HepG2 (cell line): Measurements from ENCODE around the gene SLC25A22. TPM values are rescaled to one million over a fixed set of nuclear protein-coding genes. Genes with fewer than 3 reads are reported as not detected.

ENCODE experiments used
- AHR ChIP-seq: IDR thresholded peaks from 2 replicates; pipeline ENCODE4 v1.6.1; 2018; ENCODE audit warnings: missing genetic modification reagents, missing compliant biosample characterization
- CAMTA2 ChIP-seq: sonication (generic); formaldehyde crosslinking; IDR thresholded peaks from 2 replicates; pipeline ENCODE4 v1.4.0; 2020; ENCODE audit warnings: mild to moderate bottlenecking, missing genetic modification reagents, borderline replicate concordance
- CC2D1A ChIP-seq: sonication (generic); formaldehyde crosslinking; IDR thresholded peaks from 2 replicates; pipeline ENCODE4 v1.8.1; 2023; ENCODE audit warnings: mild to moderate bottlenecking, missing genetic modification reagents
- FOXO1 ChIP-seq: sonication (generic); formaldehyde crosslinking; IDR thresholded peaks from 2 replicates; pipeline ENCODE4 v1.4.0; 2020; ENCODE audit warnings: missing genetic modification reagents
- FOXP1 ChIP-seq, 2 experiments: fragments of 450-650 bp in 1 of 2; IDR thresholded peaks; 2 replicates each; pipeline ENCODE4 v1.6.1; 2017 to 2018; ENCODE audit warnings: antibody characterized with exemption in 1 of 2
- GATAD2A ChIP-seq: IDR thresholded peaks from 2 replicates; pipeline ENCODE4 v1.6.1; 2016
- GPN1 ChIP-seq: sonication (generic); formaldehyde crosslinking; IDR thresholded peaks from 2 replicates; pipeline ENCODE4 v1.5.1; 2020; ENCODE audit warnings: missing genetic modification reagents, borderline replicate concordance
- JUN ChIP-seq: sonication (generic); formaldehyde crosslinking; IDR thresholded peaks from 2 replicates; pipeline ENCODE4 v1.4.0; 2020; ENCODE audit warnings: mild to moderate bottlenecking, missing genetic modification reagents
- MED1 ChIP-seq: sonication (generic); formaldehyde crosslinking; IDR thresholded peaks from 2 replicates; pipeline ENCODE4 v1.4.0; 2020; ENCODE audit warnings: missing genetic modification reagents
- NCOR1 ChIP-seq: fragments of 200-600 bp; sonication (generic); IDR thresholded peaks from 2 replicates; pipeline ENCODE4 v1.7.0; 2017; ENCODE audit warnings: antibody characterized with exemption, low read length, borderline replicate concordance
- RXRB ChIP-seq: IDR thresholded peaks from 2 replicates; pipeline ENCODE4 v1.6.1; 2016; ENCODE audit warnings: borderline replicate concordance, missing genetic modification reagents, missing compliant biosample characterization
- SMARCC2 ChIP-seq: fragments of 450-650 bp; IDR thresholded peaks from 2 replicates; pipeline ENCODE4 v1.6.1; 2017; ENCODE audit warnings: antibody characterized with exemption, mild to moderate bottlenecking
- ZKSCAN8 ChIP-seq: IDR thresholded peaks from 2 replicates; pipeline ENCODE4 v1.6.1; 2016; ENCODE audit warnings: borderline replicate concordance, missing genetic modification reagents, missing compliant biosample characterization
- ZNF660 ChIP-seq: sonication (generic); formaldehyde crosslinking; IDR thresholded peaks from 2 replicates; pipeline ENCODE4 v1.5.1; 2020; ENCODE audit warnings: mild to moderate bottlenecking, low read depth, missing genetic modification reagents, borderline replicate concordance
- polyA plus RNA-seq, 8 experiments: library from polyadenylated mRNA; depleted of rRNA in 3 of 8; stranded (reverse) in 7 of 8; unstranded in 1 of 8; fragments of >200 nt; fragmentation: Illumina TruSeq in 4 of 8; extraction: Trizol in 4 of 8; gene quantifications; 2 replicates each; pipeline versions ENCODE4 v1.2.1 to v1.2.3, GENCODE V29; 2011 to 2016; ENCODE audit warnings: low read depth in 4 of 8, missing spikeins in 1 of 8, mixed read lengths in 1 of 8; ENCODE audit not compliant: insufficient read depth in 1 of 8
- total RNA-seq, 5 experiments: library from RNA; depleted of rRNA; stranded (reverse); fragments of >200 nt; fragmentation: Illumina TruSeq; extraction: Trizol; gene quantifications; 2 replicates each; pipeline ENCODE4 v1.2.3, GENCODE V29; 2016; ENCODE audit warnings: low read depth in 1 of 5
- TF ChIP-seq, protein P1 (sequence below): sonication (generic); formaldehyde crosslinking; IDR thresholded peaks from 2 replicates; pipeline ENCODE4 v1.9.0; 2021; ENCODE audit warnings: mild to moderate bottlenecking, missing genetic modification reagents
- TF ChIP-seq, protein P2 (sequence below): sonication (generic); formaldehyde crosslinking; IDR thresholded peaks from 2 replicates; pipeline ENCODE4 v1.4.0; 2020; ENCODE audit warnings: mild to moderate bottlenecking, missing genetic modification reagents
- TF ChIP-seq, protein P3 (sequence below): sonication (generic); formaldehyde crosslinking; IDR thresholded peaks from 2 replicates; pipeline ENCODE4 v1.4.0; 2020; ENCODE audit warnings: missing genetic modification reagents
- TF ChIP-seq, protein P4 (sequence below): sonication (generic); formaldehyde crosslinking; IDR thresholded peaks from 2 replicates; pipeline ENCODE4 v1.9.0; 2021; ENCODE audit warnings: missing genetic modification reagents, borderline replicate concordance

The SLC25A22 gene
- total and polyA plus RNA-seq, 2 of the 13 experiments (the other 11 are each of a cell fraction or from before 2014, with no cell fraction given), result 12.4 to 19.2 TPM

DNA sequence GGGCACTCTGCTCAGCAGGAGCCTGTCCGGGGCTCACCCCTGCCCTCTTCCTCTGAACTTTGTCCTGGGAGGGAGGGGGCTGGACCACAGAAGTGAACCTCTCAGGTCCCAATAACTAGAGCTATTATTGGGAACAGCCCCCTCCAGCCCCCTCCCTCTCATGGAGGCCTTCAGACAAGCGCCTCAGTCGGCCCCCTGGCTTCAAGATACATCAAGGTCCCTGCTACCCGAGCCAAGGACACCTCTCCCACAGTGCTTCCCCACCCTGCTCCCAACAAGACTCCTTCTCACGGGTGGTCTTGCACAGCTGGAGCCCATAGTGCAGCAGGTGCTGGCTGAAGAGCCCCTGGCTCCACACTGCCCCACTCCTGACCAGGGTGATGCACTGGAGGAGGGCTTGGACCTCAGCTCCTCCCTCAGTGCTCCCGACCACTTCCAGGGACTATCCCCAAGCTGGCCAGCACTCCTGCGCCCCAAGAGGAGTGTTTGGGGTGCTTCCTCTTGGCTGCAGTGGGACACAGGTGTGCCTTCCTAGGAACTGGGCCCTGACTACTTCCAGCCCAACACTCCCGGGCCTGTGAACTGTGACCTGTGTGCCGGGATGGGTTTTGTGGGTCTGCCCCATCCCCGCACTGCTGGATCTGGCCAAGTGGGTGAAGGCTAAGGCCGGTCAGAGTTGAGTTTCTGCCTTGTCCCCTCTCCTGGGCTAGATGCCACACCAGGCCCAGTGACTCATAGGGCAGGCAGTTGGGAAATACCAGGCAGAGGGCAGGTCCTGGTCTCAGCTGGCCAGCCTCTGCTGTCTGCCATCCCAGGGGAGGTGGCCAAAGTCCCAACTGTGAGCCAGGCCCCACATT, 22.8 kb upstream of the SLC25A22 start (continued):
- TF ChIP-seq, protein P1, sequence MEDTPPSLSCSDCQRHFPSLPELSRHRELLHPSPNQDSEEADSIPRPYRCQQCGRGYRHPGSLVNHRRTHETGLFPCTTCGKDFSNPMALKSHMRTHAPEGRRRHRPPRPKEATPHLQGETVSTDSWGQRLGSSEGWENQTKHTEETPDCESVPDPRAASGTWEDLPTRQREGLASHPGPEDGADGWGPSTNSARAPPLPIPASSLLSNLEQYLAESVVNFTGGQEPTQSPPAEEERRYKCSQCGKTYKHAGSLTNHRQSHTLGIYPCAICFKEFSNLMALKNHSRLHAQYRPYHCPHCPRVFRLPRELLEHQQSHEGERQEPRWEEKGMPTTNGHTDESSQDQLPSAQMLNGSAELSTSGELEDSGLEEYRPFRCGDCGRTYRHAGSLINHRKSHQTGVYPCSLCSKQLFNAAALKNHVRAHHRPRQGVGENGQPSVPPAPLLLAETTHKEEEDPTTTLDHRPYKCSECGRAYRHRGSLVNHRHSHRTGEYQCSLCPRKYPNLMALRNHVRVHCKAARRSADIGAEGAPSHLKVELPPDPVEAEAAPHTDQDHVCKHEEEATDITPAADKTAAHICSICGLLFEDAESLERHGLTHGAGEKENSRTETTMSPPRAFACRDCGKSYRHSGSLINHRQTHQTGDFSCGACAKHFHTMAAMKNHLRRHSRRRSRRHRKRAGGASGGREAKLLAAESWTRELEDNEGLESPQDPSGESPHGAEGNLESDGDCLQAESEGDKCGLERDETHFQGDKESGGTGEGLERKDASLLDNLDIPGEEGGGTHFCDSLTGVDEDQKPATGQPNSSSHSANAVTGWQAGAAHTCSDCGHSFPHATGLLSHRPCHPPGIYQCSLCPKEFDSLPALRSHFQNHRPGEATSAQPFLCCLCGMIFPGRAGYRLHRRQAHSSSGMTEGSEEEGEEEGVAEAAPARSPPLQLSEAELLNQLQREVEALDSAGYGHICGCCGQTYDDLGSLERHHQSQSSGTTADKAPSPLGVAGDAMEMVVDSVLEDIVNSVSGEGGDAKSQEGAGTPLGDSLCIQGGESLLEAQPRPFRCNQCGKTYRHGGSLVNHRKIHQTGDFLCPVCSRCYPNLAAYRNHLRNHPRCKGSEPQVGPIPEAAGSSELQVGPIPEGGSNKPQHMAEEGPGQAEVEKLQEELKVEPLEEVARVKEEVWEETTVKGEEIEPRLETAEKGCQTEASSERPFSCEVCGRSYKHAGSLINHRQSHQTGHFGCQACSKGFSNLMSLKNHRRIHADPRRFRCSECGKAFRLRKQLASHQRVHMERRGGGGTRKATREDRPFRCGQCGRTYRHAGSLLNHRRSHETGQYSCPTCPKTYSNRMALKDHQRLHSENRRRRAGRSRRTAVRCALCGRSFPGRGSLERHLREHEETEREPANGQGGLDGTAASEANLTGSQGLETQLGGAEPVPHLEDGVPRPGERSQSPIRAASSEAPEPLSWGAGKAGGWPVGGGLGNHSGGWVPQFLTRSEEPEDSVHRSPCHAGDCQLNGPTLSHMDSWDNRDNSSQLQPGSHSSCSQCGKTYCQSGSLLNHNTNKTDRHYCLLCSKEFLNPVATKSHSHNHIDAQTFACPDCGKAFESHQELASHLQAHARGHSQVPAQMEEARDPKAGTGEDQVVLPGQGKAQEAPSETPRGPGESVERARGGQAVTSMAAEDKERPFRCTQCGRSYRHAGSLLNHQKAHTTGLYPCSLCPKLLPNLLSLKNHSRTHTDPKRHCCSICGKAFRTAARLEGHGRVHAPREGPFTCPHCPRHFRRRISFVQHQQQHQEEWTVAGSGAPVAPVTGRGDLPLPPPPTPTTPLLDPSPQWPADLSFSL (CRISPR knock-in tag), result no peak
- no peak for TF ChIP-seq NCOR1
- TF ChIP-seq FOXP1 (IDR thresholded peaks at IDR 0.05), result no peak
- no peak for TF ChIP-seq FOXP1 (CRISPR knock-in tag; IDR thresholded peaks at IDR 0.05)
- TF ChIP-seq ZKSCAN8 (CRISPR knock-in tag), result no peak
- no peak for TF ChIP-seq ZNF660 (CRISPR knock-in tag)
- TF ChIP-seq, protein P2, sequence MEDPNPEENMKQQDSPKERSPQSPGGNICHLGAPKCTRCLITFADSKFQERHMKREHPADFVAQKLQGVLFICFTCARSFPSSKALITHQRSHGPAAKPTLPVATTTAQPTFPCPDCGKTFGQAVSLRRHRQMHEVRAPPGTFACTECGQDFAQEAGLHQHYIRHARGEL, result no peak
- TF ChIP-seq RXRB, result 0 out of 2 replicates have a peak, but pooled peaks have one; percentile 18
- TF ChIP-seq GATAD2A (CRISPR knock-in tag), result no peak
- TF ChIP-seq JUN (CRISPR knock-in tag), result no peak
- TF ChIP-seq, protein P3, sequence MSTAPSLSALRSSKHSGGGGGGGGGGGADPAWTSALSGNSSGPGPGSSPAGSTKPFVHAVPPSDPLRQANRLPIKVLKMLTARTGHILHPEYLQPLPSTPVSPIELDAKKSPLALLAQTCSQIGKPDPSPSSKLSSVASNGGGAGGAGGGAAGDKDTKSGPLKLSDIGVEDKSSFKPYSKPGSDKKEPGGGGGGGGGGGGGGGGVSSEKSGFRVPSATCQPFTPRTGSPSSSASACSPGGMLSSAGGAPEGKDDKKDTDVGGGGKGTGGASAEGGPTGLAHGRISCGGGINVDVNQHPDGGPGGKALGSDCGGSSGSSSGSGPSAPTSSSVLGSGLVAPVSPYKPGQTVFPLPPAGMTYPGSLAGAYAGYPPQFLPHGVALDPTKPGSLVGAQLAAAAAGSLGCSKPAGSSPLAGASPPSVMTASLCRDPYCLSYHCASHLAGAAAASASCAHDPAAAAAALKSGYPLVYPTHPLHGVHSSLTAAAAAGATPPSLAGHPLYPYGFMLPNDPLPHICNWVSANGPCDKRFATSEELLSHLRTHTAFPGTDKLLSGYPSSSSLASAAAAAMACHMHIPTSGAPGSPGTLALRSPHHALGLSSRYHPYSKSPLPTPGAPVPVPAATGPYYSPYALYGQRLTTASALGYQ (CRISPR knock-in tag), result no peak
- TF ChIP-seq, protein P4, sequence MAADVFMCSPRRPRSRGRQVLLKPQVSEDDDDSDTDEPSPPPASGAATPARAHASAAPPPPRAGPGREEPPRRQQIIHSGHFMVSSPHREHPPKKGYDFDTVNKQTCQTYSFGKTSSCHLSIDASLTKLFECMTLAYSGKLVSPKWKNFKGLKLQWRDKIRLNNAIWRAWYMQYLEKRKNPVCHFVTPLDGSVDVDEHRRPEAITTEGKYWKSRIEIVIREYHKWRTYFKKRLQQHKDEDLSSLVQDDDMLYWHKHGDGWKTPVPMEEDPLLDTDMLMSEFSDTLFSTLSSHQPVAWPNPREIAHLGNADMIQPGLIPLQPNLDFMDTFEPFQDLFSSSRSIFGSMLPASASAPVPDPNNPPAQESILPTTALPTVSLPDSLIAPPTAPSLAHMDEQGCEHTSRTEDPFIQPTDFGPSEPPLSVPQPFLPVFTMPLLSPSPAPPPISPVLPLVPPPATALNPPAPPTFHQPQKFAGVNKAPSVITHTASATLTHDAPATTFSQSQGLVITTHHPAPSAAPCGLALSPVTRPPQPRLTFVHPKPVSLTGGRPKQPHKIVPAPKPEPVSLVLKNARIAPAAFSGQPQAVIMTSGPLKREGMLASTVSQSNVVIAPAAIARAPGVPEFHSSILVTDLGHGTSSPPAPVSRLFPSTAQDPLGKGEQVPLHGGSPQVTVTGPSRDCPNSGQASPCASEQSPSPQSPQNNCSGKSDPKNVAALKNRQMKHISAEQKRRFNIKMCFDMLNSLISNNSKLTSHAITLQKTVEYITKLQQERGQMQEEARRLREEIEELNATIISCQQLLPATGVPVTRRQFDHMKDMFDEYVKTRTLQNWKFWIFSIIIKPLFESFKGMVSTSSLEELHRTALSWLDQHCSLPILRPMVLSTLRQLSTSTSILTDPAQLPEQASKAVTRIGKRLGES (CRISPR knock-in tag), result no peak
- no peak for TF ChIP-seq AHR (CRISPR knock-in tag)
- no peak for TF ChIP-seq CC2D1A
- TF ChIP-seq SMARCC2, result no peak
- TF ChIP-seq MED1, result no peak
- no peak for TF ChIP-seq GPN1 (CRISPR knock-in tag)
- TF ChIP-seq CAMTA2, result no peak; the same call in 1 of the 2 replicates
- no peak; the same call in 1 of the 2 replicates for TF ChIP-seq FOXO1 (CRISPR knock-in tag)
